ENCODE measurements around the gene CAPZA1. TPM values are rescaled to one million over a fixed set of nuclear protein-coding genes. Genes with fewer than 3 reads are reported as not detected.

The CAPZA1 gene
- total RNA-seq, 1 donor from 2014 or later, result 263 TPM

- DNase-seq (ENCODE audit: low read depth, low spot score), result no peak
Observed at GRCh38 chr1:112676543-112676942, 56.9 kb downstream of the CAPZA1 start.

GRCh38 chr1:112677501-112677900 is 57.9 kb downstream of the CAPZA1 start:
- no peak for DNase-seq (ENCODE audit: low read depth, low spot score)

- no peak for DNase-seq (ENCODE audit: low read depth, low spot score)
Observed at GRCh38 chr1:112678605-112679004, 59.0 kb downstream of the CAPZA1 start.

GRCh38 chr1:112685913-112686312 is 66.3 kb downstream of the CAPZA1 start:
- DNase-seq (ENCODE audit: low read depth, low spot score), result no peak

GRCh38 chr1:112686417-112686816 is 66.8 kb downstream of the CAPZA1 start:
- no peak for DNase-seq (ENCODE audit: low read depth, low spot score)

- no peak for DNase-seq (ENCODE audit: low read depth, low spot score)
Observed at GRCh38 chr1:112686835-112687234, 67.2 kb downstream of the CAPZA1 start.

- DNase-seq (ENCODE audit: low read depth, low spot score), result no peak
Observed at GRCh38 chr1:112687361-112687760, 67.7 kb downstream of the CAPZA1 start.

- DNase-seq (ENCODE audit: low read depth, low spot score), result no peak
Observed at GRCh38 chr1:112687785-112688496, 68.3 kb downstream of the CAPZA1 start.

GRCh38 chr1:112688781-112689193 is 69.2 kb downstream of the CAPZA1 start:
- no peak for DNase-seq (ENCODE audit: low read depth, low spot score)

GRCh38 chr1:112689196-112689841 is 69.7 kb downstream of the CAPZA1 start:
- DNase-seq (ENCODE audit: low read depth, low spot score), result no peak

GRCh38 chr1:112689842-112690237 is 70.2 kb downstream of the CAPZA1 start:
- DNase-seq (ENCODE audit: low read depth, low spot score), result no peak

GRCh38 chr1:112692681-112693080 is 73.0 kb downstream of the CAPZA1 start:
- DNase-seq (ENCODE audit: low read depth, low spot score), result no peak

GRCh38 chr1:112693821-112694220 is 74.2 kb downstream of the CAPZA1 start:
- no peak for DNase-seq (ENCODE audit: low read depth, low spot score)

- no peak for DNase-seq (ENCODE audit: low read depth, low spot score)
Observed at GRCh38 chr1:112694363-112694929, 74.8 kb downstream of the CAPZA1 start.

- DNase-seq (ENCODE audit: low read depth, low spot score), result no peak
Observed at GRCh38 chr1:112695276-112695675, 75.6 kb downstream of the CAPZA1 start.

- DNase-seq (ENCODE audit: low read depth, low spot score), result no peak
Observed at GRCh38 chr1:112696578-112697314, 77.1 kb downstream of the CAPZA1 start.

GRCh38 chr1:112697781-112698201 is 78.2 kb downstream of the CAPZA1 start:
- DNase-seq (ENCODE audit: low read depth, low spot score), result no peak

- DNase-seq (ENCODE audit: low read depth, low spot score), result no peak
Observed at GRCh38 chr1:112698366-112699310, 79.0 kb downstream of the CAPZA1 start.

- no peak for DNase-seq (ENCODE audit: low read depth, low spot score)
Observed at GRCh38 chr1:112699425-112700144, 80.0 kb downstream of the CAPZA1 start.

All from pulmonary artery endothelial cell (primary cell).